ENCODE data around the gene DNAJB5. TPM values are rescaled to one million over a fixed set of nuclear protein-coding genes. Genes with fewer than 3 reads are reported as not detected.

Gene DNAJB5
- total and polyA plus RNA-seq, 9 donors, result 17.8 to 51.5 (median 30.4) TPM

DNA sequence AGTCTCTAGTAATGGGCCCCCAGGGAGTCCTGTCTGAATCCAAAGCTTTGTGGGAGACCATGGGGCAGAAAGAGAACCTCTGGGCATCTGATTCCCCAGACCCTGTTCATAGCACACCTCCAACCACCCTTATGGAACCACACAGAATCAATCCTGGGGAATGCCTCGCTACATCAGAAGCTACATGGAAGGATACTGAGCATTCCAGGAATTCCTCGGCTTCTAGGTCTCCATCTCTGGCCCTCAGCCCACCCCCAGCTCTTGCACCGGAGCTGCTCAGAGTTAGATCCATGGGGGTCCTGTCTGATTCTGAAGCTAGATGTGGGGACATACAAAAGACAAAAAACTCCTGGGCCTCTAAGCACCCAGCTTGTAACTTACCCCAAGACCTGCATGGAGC lies 54.5 kb downstream of the DNAJB5 start:
- Histone ChIP-seq H3K27ac (ENCODE audit: low read length) (no peak overlapping the region), H3K4me3 (ENCODE audit: low read length) (no peak overlapping the region)

More for the DNA sequence above, 54.5 kb downstream of the DNAJB5 start:
- Histone ChIP-seq H3K36me3 (ENCODE audit: control insufficient read depth, insufficient read depth, low read length) (peaks cover 46% of the 10 kb centered on the region), H3K4me1 (ENCODE audit: control insufficient read depth, insufficient read depth, low read length) (no peaks in the 10 kb centered on the region), H3K27me3 (ENCODE audit: control insufficient read depth, insufficient read depth, low read length) (no peaks in the 10 kb centered on the region), H3K9me3 (replicated peaks; ENCODE audit: control insufficient read depth, low read depth, low read length) (no peaks in the 10 kb centered on the region)
- DNase-seq, result no peak
- 80% methylated on average over 2 of the region's 3 CpGs for WGBS (ENCODE audit: insufficient coverage)

Other genes starting within 250 kb of the DNAJB5 start
- gene PHF24, start 31.5 kb upstream of the DNAJB5 start, total RNA-seq, result 0.09 TPM
- gene PHF24, start 31.5 kb upstream of the DNAJB5 start, polyA plus RNA-seq (ENCODE audit: insufficient read depth in 1 of 8, insufficient read length in 8 of 8, low replicate concordance in 1 of 8), result under 1 TPM; 0.06 to 0.54 (median 0.13) TPM
- gene VCP, start 82.9 kb downstream of the DNAJB5 start, total RNA-seq, result 188 TPM
- 100 to 1,000 TPM; 152 to 198 (median 177) TPM for gene VCP, start 82.9 kb downstream of the DNAJB5 start, polyA plus RNA-seq (ENCODE audit: insufficient read depth in 1 of 8, insufficient read length in 8 of 8, low replicate concordance in 1 of 8)
- 23.1 TPM for gene FANCG, start 90.2 kb downstream of the DNAJB5 start, total RNA-seq
- gene FANCG, start 90.2 kb downstream of the DNAJB5 start, polyA plus RNA-seq (ENCODE audit: insufficient read depth in 1 of 8, insufficient read length in 8 of 8, low replicate concordance in 1 of 8), result 10 to 100 TPM; 25.1 to 34.5 (median 31.1) TPM
- gene PIGO, start 106.8 kb downstream of the DNAJB5 start, total RNA-seq, result 9.1 TPM
- gene PIGO, start 106.8 kb downstream of the DNAJB5 start, polyA plus RNA-seq (ENCODE audit: insufficient read depth in 1 of 8, insufficient read length in 8 of 8, low replicate concordance in 1 of 8), result 10 to 100 TPM; 10.1 to 16.0 (median 14.0) TPM
- gene STOML2, start 113.4 kb downstream of the DNAJB5 start, total RNA-seq, result 77.7 TPM
- 10 to 100 TPM; 73.0 to 81.2 (median 78.1) TPM for gene STOML2, start 113.4 kb downstream of the DNAJB5 start, polyA plus RNA-seq (ENCODE audit: insufficient read depth in 1 of 8, insufficient read length in 8 of 8, low replicate concordance in 1 of 8)
- gene ATOSB, start 126.1 kb downstream of the DNAJB5 start, total RNA-seq, result 6.4 TPM
- 10 to 100 TPM in 7 of 8 donors, 1 to 10 TPM in 1; 9.7 to 12.5 (median 11.6) TPM for gene ATOSB, start 126.1 kb downstream of the DNAJB5 start, polyA plus RNA-seq (ENCODE audit: insufficient read depth in 1 of 8, insufficient read length in 8 of 8, low replicate concordance in 1 of 8)
- 14.6 TPM for gene UNC13B, start 172.3 kb downstream of the DNAJB5 start, total RNA-seq
- 10 to 100 TPM; 12.0 to 23.5 (median 15.7) TPM for gene UNC13B, start 172.3 kb downstream of the DNAJB5 start, polyA plus RNA-seq (ENCODE audit: insufficient read depth in 1 of 8, insufficient read length in 8 of 8, low replicate concordance in 1 of 8)